Activated T-cell treated with anti-CD3 and anti-CD28 coated beads, Interleukin-2, amount 50 U/mL, for 1 hour (primary cell): ENCODE data around the gene PKP2.

Experiments used
- DNase-seq: peaks from one replicate; pipeline ENCODE4 v3.0.0-alpha.2; 2020

PKP2 gene

GRCh38 chr12:32860192-32860591 is 36.4 kb downstream of the PKP2 start:
- no peak for DNase-seq

- no peak for DNase-seq
Observed at GRCh38 chr12:32859389-32859788, 37.2 kb downstream of the PKP2 start.

- no peak for DNase-seq
Observed at GRCh38 chr12:32854716-32855115, 41.9 kb downstream of the PKP2 start.

- DNase-seq: no peak
Observed at GRCh38 chr12:32854097-32854496, 42.5 kb downstream of the PKP2 start.

- DNase-seq: no peak
Observed at GRCh38 chr12:32847287-32847686, 49.3 kb downstream of the PKP2 start.

- DNase-seq: no peak
Observed at GRCh38 chr12:32846053-32846452, 50.5 kb downstream of the PKP2 start.

- DNase-seq: no peak
Observed at GRCh38 chr12:32843528-32844095, 53.0 kb downstream of the PKP2 start.

- no peak for DNase-seq
Observed at GRCh38 chr12:32841061-32841460, 55.5 kb downstream of the PKP2 start.

- no peak for DNase-seq
Observed at GRCh38 chr12:32839828-32840227, 56.7 kb downstream of the PKP2 start.

GRCh38 chr12:32837974-32838373 is 58.6 kb downstream of the PKP2 start:
- no peak for DNase-seq

GRCh38 chr12:32836710-32837109 is 59.9 kb downstream of the PKP2 start:
- no peak for DNase-seq

- DNase-seq: no peak
Observed at GRCh38 chr12:32834122-32834521, 62.5 kb downstream of the PKP2 start.

GRCh38 chr12:32828552-32828951 is 68.0 kb downstream of the PKP2 start:
- DNase-seq: no peak

GRCh38 chr12:32828120-32828519 is 68.5 kb downstream of the PKP2 start:
- DNase-seq: no peak

GRCh38 chr12:32826807-32827412 is 69.7 kb downstream of the PKP2 start:
- no peak for DNase-seq

- no peak for DNase-seq
Observed at GRCh38 chr12:32824596-32824995, 72.0 kb downstream of the PKP2 start.

GRCh38 chr12:32822344-32822743 is 74.2 kb downstream of the PKP2 start:
- no peak for DNase-seq

- DNase-seq: no peak
Observed at GRCh38 chr12:32821710-32822109, 74.9 kb downstream of the PKP2 start.

- no peak for DNase-seq
Observed at GRCh38 chr12:32821293-32821692, 75.3 kb downstream of the PKP2 start.

- DNase-seq: no peak
Observed at GRCh38 chr12:32820376-32820931, 76.1 kb downstream of the PKP2 start.

- DNase-seq: no peak
Observed at GRCh38 chr12:32819424-32819823, 77.2 kb downstream of the PKP2 start.

- no peak for DNase-seq
Observed at GRCh38 chr12:32811686-32812392, 84.7 kb downstream of the PKP2 start.

GRCh38 chr12:32809846-32810245 is 86.7 kb downstream of the PKP2 start:
- DNase-seq: no peak

GRCh38 chr12:32809196-32809595 is 87.4 kb downstream of the PKP2 start:
- no peak for DNase-seq
